CD4-positive, alpha-beta T cell treated with Interleukin-17A for 1 hour (primary cell): Measurements from ENCODE around the gene OR5A1.
A peak's percentile ranks its signal among the peaks of the same experiment; 100 is the strongest.
"Not testable (repeated sequence)": the region's sequence is repeated elsewhere in the genome, so short reads cannot be mapped to it uniquely, and the experiment has no call there.

Source experiments
- DNase-seq: peaks from one replicate; pipeline ENCODE4 v3.0.0-alpha.2; 2020

OR5A1 gene

GRCh38 chr11:59436169-59436568 lies at the start of gene OR5A1:
TSS of gene OR5A1 (plus strand) at chr11:59436469. CDS start at chr11:59443169, 6,700 bp downstream.
- no peak for DNase-seq

DNA sequence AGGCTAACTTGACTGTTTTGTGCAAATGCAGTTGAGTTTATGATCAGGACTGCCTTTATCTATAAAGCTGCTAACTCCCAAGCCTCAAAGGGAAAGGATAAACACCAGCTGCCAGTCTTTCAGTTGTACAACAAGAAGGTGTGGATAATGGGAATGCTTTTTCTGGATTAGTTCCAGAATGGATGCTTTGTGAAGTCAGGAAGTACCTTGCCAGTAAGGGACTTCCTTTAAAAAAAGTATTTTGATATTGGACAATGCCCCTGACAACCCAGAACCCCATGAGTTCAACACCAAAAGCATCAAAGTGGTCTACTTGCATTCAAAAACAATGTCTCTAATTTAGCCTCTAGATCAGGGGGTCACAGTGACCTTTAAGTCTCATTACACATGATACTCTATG lies 42.1 kb upstream of the OR5A1 start:
- DNase-seq, result no peak

GRCh38 chr11:59400461-59401261 lies 35.6 kb upstream of the OR5A1 start:
- no peak for DNase-seq

DNA sequence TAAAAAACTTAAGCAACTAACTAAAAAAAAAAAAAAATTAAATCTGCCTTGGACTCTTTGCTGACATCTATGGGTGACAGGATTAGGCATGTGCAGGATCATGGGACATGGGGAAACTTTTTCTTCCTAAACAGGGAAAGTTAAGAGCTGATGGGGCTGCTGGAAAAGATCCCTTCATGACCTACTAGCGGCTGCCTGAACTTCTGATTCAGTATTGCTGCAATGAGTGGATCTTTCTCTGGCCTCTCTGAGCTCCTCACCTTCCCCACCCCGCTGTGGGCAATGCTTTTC lies 35.1 kb upstream of the OR5A1 start:
- DNase-seq, result no peak

DNA sequence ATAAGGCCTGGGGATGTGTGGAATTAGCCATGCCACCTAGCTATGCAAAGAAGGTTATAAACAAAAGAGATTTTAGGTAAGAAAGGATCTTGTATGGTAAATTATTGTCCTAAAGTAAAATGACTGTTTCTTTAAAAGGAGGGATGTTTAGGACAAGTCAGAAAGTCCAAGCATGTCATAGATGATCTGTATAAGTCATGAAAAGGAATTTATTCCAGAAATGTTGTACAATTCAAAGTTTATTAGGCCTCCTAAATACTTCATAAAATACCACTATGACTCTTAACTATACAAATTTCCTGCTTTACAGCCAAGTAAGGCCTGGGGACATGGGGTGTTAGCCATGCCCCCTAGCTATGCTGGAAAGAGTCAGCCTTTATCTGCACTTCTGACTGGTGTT lies 32.7 kb upstream of the OR5A1 start:
- DNase-seq, result no peak

GRCh38 chr11:59413646-59414045 lies 22.6 kb upstream of the OR5A1 start:
- no peak for DNase-seq

DNA sequence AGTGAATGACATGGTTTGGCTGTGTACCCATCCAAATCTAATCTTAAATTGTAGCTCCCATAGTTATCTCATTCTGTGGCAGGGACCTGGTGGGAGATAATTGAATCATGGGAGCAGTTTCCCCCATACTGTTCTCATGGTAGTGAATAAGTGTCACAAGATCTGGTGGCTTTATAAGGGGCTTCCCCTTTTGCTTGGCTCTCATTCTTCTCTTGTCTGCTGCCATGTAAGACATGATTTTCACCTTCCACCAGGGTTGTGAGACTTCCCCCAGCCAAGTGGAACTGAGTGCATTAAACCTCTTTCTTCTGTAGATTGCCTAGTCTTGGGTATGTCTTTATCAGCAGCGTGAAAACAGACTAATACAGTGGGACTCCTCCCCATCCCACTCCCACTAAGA lies 21.2 kb upstream of the OR5A1 start:
- DNase-seq, result no peak

- no peak for DNase-seq
Observed at GRCh38 chr11:59416613-59417012, 19.7 kb upstream of the OR5A1 start.

DNA sequence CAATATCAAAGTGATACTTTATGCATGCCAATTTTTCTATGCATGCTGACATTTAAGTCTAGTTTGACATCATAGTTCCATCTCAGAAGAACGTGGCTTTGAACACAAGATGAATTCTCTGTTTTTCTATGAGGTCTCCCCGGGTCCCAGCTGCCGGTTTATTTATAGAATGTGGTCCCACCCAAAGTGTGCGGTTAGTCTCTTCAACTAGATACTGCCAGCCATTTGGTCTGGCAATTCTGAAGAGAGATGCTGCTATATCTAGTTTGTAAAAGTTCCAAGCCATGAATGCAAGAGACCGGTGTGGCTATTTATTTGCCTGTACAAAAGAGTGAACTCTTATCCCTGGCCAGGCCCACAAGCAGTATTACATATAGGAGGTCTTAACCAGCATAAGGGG lies 19.2 kb upstream of the OR5A1 start:
- DNase-seq, result no peak

DNA sequence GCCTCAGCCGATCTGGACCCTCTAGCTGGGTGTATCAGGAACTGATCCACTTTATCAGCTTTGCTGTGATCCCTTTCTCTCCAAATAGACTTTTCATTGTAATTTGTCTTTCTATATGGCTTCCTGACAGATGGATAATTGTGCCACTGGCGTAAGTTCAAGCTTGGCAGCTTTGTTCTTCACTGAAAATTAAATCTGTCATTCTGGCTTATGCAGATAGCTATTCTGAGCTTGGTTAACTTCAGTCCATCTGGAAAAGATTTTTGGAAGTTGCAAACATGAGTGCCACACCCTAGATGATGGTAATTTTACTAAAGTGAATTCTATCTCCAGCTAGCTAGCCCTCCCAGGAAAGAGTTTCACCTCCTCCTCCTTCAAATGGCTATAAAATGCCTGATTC lies 18.1 kb upstream of the OR5A1 start:
- no peak for DNase-seq

GRCh38 chr11:59423835-59424234 lies 12.4 kb upstream of the OR5A1 start:
- no peak for DNase-seq

DNA sequence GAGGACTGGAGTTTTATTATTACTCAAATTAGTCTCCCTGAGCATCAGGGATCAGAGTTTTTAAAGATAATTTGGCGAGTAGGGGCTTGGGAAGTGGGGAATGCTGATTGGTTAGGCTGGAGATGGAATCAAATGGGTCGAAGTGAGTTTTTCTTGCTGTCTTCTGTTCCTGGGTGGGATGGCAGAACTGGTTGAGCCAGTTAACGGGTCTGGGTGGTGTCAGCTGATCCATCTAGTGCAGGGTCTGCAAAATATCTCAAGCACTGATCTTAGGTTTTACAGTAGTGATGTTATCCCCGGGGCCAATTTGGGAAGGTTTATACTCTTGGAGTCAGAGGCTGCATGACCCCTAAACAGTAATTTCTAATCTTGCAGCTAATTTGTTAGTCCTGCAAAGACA lies 11.1 kb upstream of the OR5A1 start:
- DNase-seq, result no peak

DNA sequence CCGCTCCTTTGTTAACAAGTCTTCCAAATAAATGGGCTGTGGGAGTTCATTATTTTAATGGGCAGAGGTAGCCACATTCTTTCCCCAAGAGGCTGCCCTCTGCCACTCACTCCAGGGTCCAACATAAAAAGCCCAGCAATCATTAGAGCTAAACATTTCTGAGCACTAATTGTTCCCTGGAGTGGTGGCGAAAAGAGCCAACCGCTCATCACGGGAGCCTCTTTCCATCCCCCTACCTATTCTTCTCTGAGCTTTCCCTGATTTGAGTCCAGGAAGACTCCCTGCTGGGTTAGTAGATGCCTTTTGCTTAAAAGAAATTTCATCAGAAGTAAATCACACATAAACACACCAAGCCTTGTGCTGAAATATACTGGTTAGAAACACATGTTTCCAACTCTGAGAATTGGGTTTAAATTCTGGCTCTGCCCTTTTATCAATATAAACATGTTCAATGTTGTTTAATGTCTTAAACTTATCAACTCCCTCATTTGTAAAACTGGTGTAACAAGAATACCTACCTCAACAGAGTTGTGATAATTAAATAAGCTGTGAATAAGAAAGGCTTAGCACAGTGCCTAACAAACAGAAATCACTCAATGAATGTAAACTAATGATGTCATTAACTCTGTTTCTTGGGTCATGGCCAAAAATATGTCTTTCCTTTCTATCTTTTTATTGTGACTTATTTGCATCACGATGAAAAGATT lies 9.8 kb upstream of the OR5A1 start, which contains the start of gene OR5A2:
TSS of gene OR5A2 (minus strand) at position 53 of the 707 bp plus-strand sequence. CDS start 3,460 bp downstream, outside the sequence.
- DNase-seq, result no peak

DNA sequence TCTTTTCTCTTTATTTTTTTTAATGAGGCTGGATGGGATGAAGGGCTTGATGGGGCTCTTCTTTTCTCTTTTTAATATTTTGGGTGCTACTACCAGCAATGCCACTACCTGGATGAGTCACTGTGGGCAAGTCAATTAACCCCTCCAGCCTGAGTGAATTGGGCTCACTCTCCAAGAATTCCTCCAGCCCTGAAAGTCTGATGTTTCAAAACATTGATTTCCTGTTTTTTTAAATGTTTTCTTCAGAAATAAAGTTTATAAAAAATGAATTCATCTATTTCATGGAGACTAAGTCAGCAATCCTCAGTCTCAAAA lies 9.2 kb upstream of the OR5A1 start:
- no peak for DNase-seq

GRCh38 chr11:59429924-59430516 lies 6.2 kb upstream of the OR5A1 start:
- peak; percentile 70 for DNase-seq

- no peak for DNase-seq
Observed at GRCh38 chr11:59437770-59438169, 1.5 kb downstream of the OR5A1 start.

DNA sequence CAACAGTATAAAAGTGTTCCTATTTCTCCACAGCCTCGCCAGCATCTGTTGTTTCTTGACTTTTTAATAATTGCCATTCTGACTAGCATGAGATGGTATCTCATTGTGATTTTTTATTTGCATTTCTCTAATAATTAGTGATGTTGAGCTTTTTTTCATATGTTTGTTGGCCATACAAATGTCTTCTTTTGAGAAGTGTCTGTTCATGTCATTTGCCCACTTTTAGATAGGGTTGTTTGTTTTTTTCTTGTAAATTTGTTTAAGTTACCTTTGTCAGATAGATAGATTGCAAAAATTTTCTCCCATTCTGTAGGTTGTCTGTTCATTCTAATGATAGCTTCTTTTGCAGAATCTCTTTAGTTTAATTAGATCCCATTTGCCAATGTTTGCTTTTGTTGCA lies 9.4 kb downstream of the OR5A1 start:
- not testable (repeated sequence) for DNase-seq

DNA sequence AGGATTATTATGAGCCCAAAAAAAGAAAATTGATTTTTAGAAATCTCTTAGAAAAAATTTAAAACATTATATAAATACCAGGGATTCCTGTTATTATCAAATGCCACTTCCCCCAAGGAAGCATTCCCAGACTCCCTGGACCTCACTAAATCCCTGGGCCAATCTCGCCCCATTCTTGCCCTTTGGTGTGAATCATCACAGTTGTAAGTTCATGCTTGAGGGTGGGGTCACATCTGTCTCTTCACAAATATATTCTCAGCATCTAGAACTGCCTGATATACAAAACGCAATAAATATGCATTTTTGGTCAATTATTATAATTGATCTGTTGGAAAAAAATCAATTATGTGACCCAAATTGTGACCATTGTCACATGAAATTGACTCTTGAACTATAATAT lies 12.2 kb downstream of the OR5A1 start:
- no peak for DNase-seq

GRCh38 chr11:59456661-59457060 lies 20.4 kb downstream of the OR5A1 start, which contains the start of gene OR4D6:
TSS of gene OR4D6 (plus strand) at chr11:59456961. CDS start at chr11:59456961, 0 bp downstream.
- no peak for DNase-seq

DNA sequence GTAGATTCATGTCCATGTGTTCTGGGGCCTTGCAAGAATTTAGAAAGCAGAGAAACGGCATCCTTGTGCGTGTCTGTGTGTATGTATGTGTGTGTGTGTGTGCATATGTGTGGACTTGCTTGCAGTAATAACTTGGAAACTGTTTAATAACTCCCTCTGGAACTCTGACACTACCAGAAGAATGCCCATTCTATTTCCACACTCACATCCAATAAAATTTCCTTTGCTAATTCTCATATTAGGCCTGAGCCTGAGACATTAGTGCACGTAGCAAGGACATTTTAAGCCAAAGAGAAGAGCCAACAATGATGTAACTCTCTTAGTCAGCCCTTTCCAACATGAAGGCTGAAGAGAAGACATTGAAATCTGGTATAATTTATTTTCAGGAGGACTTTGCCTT lies 23.6 kb downstream of the OR5A1 start:
- no peak for DNase-seq

- DNase-seq, result no peak
Observed at GRCh38 chr11:59463190-59463641, 26.9 kb downstream of the OR5A1 start.

DNA sequence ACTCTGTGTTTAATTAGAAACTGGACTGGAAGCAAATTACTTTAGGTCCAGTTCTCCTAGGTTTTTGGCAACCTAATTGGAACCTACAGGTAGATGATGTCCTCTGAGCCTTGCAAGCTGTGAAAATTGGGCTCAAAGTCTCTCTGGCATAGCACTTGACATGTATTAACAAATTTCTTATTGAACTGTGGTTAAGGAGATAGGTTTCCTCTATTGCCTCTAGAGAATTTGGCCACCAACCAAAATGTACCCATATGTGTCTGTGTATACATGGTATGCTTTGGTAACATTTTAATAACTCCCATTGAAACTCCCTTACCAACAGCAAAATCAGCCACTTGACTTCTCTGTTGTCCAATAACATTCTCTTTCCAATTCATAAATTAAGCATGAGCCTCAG lies 36.7 kb downstream of the OR5A1 start, which contains the start of gene OR4D10:
TSS of gene OR4D10 (plus strand) at position 301 of the 400 bp plus-strand sequence. CDS start 4,115 bp downstream, outside the sequence.
- DNase-seq, result no peak

GRCh38 chr11:59475176-59475575 lies 38.9 kb downstream of the OR5A1 start:
- DNase-seq, result no peak

DNA sequence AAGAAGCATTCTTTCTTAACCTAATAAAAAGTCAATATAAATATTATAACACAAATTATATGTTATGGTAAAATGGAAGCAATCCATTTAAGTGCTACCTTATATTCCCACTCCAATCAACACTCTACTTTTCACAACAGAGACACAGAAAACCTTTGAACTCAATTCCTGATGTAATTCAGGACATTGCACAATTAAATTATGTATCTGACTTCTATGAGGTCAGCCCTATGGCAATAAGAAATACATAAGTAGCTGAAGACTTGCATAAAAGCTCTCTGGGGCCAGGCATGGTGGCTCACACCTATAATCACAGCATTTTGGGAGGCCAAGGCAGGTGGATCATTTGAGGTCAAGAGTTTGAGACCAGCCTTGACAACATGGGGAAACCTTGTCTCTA lies 43.6 kb downstream of the OR5A1 start:
- no peak for DNase-seq
